Ishikawa (cell line): ENCODE results near the gene HOGA1.

ENCODE experiments used
- CEBPB ChIP-seq: IDR thresholded peaks from 2 replicates; pipeline ENCODE4 v1.6.1; 2012
- CREB1 ChIP-seq: IDR thresholded peaks from 2 replicates; pipeline ENCODE4 v1.6.1; 2012; ENCODE audit warnings: low read depth
- EGR1 ChIP-seq: IDR thresholded peaks from 2 replicates; pipeline ENCODE4 v1.6.1; 2012
- EP300 ChIP-seq: IDR thresholded peaks from 2 replicates; pipeline ENCODE4 v1.6.1; 2012; ENCODE audit warnings: borderline replicate concordance
- FOXM1 ChIP-seq: IDR thresholded peaks from 2 replicates; pipeline ENCODE4 v1.6.1; 2012; ENCODE audit warnings: low read depth, borderline replicate concordance
- NFIC ChIP-seq: IDR thresholded peaks from 2 replicates; pipeline ENCODE4 v1.6.1; 2012
- RAD21 ChIP-seq: IDR thresholded peaks from 2 replicates; pipeline ENCODE4 v1.6.1; 2012; ENCODE audit warnings: low read depth
- TAF1 ChIP-seq: IDR thresholded peaks from 2 replicates; pipeline ENCODE4 v1.6.1; 2012; ENCODE audit warnings: low read depth, mild to moderate bottlenecking
- TCF12 ChIP-seq: IDR thresholded peaks from 2 replicates; pipeline ENCODE4 v1.6.1; 2012; ENCODE audit warnings: low read depth
- TEAD4 ChIP-seq: IDR thresholded peaks from 2 replicates; pipeline ENCODE4 v1.6.1; 2012
- USF1 ChIP-seq: IDR thresholded peaks from 2 replicates; pipeline ENCODE4 v1.6.1; 2012
- YY1 ChIP-seq: IDR thresholded peaks from 2 replicates; pipeline ENCODE4 v1.6.1; 2012; ENCODE audit warnings: low read depth
- ZBTB7A ChIP-seq: IDR thresholded peaks from 2 replicates; pipeline ENCODE4 v1.6.1; 2012; ENCODE audit warnings: low read depth
- TF ChIP-seq, protein P1 (sequence below): IDR thresholded peaks from 2 replicates; pipeline ENCODE4 v1.6.1; 2012; ENCODE audit warnings: low read depth, mild to moderate bottlenecking
- TF ChIP-seq, protein P2 (sequence below): IDR thresholded peaks from 2 replicates; pipeline ENCODE4 v1.6.1; 2012

Gene HOGA1

GRCh38 chr10:97578171-97578844, 5.9 kb upstream of the HOGA1 start:
- TF ChIP-seq TCF12: no peak
- TF ChIP-seq USF1: no peak
- TF ChIP-seq, protein P1, sequence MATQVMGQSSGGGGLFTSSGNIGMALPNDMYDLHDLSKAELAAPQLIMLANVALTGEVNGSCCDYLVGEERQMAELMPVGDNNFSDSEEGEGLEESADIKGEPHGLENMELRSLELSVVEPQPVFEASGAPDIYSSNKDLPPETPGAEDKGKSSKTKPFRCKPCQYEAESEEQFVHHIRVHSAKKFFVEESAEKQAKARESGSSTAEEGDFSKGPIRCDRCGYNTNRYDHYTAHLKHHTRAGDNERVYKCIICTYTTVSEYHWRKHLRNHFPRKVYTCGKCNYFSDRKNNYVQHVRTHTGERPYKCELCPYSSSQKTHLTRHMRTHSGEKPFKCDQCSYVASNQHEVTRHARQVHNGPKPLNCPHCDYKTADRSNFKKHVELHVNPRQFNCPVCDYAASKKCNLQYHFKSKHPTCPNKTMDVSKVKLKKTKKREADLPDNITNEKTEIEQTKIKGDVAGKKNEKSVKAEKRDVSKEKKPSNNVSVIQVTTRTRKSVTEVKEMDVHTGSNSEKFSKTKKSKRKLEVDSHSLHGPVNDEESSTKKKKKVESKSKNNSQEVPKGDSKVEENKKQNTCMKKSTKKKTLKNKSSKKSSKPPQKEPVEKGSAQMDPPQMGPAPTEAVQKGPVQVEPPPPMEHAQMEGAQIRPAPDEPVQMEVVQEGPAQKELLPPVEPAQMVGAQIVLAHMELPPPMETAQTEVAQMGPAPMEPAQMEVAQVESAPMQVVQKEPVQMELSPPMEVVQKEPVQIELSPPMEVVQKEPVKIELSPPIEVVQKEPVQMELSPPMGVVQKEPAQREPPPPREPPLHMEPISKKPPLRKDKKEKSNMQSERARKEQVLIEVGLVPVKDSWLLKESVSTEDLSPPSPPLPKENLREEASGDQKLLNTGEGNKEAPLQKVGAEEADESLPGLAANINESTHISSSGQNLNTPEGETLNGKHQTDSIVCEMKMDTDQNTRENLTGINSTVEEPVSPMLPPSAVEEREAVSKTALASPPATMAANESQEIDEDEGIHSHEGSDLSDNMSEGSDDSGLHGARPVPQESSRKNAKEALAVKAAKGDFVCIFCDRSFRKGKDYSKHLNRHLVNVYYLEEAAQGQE: no peak
- no peak for TF ChIP-seq NFIC
- no peak for TF ChIP-seq YY1
- no peak for TF ChIP-seq CEBPB
- TF ChIP-seq TAF1: no peak
- no peak for TF ChIP-seq ZBTB7A
- no peak for TF ChIP-seq EP300
- TF ChIP-seq EGR1: no peak
- TF ChIP-seq, protein P2, sequence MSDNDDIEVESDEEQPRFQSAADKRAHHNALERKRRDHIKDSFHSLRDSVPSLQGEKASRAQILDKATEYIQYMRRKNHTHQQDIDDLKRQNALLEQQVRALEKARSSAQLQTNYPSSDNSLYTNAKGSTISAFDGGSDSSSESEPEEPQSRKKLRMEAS: no peak
- no peak for TF ChIP-seq RAD21
- no peak for TF ChIP-seq TEAD4
- TF ChIP-seq CREB1: no peak
- TF ChIP-seq FOXM1: no peak

DNA sequence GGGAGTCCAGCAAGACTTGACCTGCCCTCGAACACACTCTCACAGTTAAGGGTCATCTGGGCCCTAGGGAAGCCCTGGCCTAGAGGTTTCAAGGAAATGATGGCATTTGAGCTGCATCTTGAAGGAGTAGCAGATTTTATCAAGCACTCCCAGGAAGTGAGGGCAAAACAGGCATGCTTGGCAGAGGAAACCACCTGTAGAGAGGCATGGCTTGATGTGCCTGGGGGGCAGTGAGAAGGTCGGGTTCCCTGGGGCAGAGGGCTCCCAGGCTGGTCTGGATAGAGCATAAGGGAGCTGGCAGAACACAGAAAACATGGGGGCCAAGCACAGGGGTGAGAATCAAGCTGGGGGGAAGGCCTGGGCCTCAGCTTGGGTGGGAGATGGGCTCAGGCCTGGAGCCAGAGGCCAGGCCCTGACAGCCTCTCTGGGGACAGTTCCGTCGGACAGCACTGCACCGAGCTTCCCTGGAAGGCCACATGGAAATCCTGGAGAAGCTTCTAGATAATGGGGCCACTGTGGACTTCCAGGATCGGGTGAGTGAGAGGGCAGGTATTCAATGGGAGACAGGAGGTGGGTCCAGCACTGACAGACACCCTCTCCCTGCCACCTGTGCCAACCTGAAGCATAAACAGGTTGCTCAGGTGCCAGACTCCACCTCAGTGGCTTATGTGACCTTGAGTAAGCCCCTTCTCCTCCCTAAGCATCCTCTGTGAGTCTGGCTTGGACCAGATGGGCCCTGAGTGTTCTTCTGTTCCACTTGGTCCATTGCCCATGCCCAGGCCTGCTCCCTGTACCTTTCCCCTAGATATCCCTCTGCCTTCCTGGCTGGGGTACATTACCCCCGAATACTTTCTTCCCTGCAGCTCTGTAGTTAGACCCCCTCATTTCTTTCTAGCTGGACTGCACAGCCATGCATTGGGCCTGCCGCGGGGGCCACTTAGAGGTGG, 3.5 kb upstream of the HOGA1 start:
- TF ChIP-seq NFIC (no peak), TCF12 (no peak), CREB1 (no peak), EP300 (no peak)
- TF ChIP-seq, protein P1: no peak

DNA sequence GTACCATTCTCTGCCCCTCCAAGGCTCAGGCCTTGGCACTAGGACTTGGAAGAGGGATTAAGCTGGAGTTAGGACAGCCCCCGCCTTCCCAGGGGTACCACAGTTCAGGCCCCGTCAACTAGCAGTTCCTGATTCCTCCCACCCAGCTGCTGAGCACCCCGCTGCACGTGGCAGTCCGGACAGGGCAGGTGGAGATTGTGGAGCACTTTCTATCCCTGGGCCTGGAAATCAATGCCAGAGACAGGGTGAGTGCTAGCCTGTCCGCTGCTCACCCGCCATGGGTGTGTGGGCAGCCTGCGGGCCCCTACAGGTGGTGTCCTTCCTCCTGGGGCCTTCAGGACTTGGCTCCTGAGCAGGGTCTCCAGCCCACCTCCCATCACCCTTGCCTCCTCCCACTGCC, 2.0 kb upstream of the HOGA1 start:
- TF ChIP-seq EGR1: no peak
- TF ChIP-seq YY1: no peak
- TF ChIP-seq USF1: no peak
- no peak for TF ChIP-seq RAD21

DNA sequence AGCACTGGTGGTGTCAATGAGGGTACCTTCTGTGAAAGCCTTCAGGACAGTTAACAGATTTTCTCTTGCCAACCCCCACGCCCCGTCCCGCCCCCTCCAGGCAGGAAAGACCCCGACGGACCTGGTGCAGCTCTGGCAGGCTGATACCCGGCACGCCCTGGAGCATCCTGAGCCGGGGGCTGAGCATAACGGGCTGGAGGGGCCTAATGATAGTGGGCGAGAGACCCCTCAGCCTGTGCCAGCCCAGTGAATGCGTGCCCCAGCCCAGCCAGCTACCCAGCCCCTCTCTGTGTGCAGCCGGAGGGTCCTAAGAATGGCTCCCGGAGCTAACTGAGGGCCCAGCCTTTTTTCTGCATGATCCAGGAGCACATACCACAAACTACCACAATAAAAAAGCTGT, 713 bp upstream of the HOGA1 start:
- TF ChIP-seq ZBTB7A: 0 out of 2 replicates have a peak, but pooled peaks have one; percentile 41
- no peak for TF ChIP-seq TCF12

GRCh38 chr10:97584798-97585438, 729 bp downstream of the HOGA1 start:
- TF ChIP-seq YY1: no peak
- TF ChIP-seq FOXM1: no peak
- no peak for TF ChIP-seq RAD21
- no peak for TF ChIP-seq NFIC
- TF ChIP-seq, protein P1: no peak
- TF ChIP-seq EGR1: no peak
- TF ChIP-seq, protein P2: no peak
- no peak for TF ChIP-seq EP300
- TF ChIP-seq TCF12: no peak
- TF ChIP-seq TAF1: no peak
- no peak for TF ChIP-seq USF1
- TF ChIP-seq TEAD4: no peak
- no peak for TF ChIP-seq CEBPB
- TF ChIP-seq CREB1: no peak
- no peak for TF ChIP-seq ZBTB7A
